GM21529 (cell line): ENCODE data around the gene IL1RAPL2.
"Not testable (repeated sequence)": the region's sequence is repeated elsewhere in the genome, so short reads cannot be mapped to it uniquely, and the experiment has no call there.

Experiments
- ATAC-seq: cut with Tn5 transposase; IDR thresholded peaks from one replicate; pipeline ENCODE4 v1.9.1; 2021; ENCODE audit not compliant: unreplicated experiment

IL1RAPL2 gene

DNA sequence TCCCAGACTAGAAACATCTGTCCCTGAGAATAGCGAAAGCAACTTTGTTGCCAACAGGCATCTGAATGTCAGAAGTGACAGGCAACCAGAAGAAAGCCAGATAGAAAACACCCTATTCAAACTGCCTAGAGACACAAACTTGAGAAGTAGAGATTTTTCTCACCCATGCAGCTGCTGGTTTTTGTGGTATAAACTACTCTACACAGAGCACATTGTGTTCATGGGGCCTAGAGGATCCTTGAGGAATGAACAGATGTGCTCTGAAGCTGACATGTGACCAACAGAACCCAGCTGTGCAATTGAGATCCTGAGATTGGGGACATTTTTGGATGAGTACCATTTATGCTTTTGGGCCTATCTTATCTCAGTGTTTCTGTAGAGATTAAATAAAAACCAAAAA is 1192.8 kb downstream of the IL1RAPL2 start:
- no peak for ATAC-seq

DNA sequence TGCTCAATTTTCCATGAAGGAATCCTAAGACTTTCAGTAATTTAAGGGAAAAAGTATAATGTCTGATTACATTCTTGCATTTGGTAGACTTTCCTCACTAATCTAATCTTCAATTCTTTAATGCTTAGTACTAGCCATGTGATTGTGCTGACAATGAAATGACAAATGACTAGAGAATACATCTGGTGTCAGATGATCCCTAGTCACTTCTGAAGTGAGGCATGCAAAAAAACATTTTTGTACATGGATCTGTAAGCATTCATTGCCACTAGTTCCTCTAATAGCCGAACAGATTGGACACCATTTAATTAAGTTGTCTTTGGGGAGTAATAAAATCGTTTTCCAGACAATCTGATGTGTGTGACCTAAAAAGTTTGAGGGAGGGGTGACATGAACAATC is 1193.6 kb downstream of the IL1RAPL2 start:
- ATAC-seq, result no peak

DNA sequence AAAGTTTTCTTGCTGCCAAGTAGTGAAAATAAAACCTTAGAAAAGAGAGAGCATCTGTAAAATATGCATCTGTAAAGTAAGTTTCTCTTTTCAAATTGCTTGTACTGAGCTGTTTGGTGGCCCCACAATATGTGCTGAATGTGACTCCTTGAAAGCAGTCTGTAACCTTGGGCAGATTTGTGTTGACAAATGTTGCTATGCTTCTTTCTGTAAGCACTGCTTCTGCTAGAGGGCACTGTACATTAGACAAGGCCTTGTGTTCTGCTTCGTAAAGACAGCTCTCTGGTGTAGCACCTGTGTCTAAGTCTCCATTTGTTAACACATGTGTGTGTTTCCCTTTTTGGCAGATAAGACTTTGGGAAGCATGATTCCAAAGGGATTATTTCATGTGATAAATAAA is 1199.7 kb downstream of the IL1RAPL2 start:
- no peak for ATAC-seq

DNA sequence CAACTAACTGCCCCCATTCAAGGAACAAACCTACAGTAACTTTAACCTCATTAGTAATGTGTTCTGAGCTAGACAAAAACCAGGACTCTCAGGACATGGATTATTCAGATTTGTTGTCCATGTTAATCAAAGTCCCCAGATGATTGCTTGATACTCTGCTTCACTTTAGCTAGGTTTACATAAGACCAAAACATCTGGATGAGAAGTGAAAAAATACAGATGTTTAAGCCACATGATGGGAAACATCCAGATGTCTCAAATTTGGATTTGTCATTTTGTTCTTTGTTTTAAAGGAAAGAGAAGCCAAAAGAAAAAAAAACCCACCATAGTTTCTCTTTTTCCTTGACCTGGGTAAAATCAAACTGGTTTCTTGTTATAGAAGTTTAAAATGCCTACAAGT is 1207.8 kb downstream of the IL1RAPL2 start:
- no peak for ATAC-seq

DNA sequence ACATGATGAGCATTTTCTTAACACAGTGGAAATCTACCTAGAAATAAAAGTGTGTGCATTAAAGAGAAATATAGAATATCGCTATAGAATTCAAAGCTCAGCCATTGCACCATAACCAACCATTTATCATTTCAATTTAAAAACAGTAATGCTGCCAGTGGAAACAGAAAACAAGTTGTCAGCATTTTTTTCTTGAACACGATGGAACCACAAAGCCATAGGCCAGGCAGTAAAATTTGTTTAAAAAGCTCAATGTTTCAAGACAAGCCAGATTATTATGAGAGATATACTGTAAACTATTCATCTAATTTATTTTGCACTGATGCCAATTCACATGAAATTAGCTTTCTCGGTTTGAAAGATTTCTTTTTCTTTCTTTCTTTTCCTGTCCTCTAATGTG is 1209.7 kb downstream of the IL1RAPL2 start:
- no peak for ATAC-seq

DNA sequence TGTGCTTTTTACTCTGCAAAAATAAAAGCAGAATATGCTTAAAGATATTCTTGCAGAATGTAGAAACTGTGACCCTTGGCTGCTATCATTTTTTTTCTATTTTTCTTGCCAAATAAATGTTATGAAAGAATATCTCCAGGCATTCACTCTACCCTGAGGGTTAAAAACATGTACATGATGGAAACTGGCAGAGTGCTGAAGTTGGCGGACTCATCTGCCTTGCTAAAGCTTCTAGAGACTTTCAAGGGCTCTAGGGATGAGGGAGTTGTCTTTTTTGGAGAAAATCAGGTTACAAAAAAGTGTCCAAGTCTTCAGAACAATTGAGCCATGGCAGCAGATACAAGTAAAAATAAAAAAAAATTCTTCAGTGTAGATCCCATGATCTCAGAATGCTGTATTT is 1215.8 kb downstream of the IL1RAPL2 start:
- ATAC-seq, result no peak

DNA sequence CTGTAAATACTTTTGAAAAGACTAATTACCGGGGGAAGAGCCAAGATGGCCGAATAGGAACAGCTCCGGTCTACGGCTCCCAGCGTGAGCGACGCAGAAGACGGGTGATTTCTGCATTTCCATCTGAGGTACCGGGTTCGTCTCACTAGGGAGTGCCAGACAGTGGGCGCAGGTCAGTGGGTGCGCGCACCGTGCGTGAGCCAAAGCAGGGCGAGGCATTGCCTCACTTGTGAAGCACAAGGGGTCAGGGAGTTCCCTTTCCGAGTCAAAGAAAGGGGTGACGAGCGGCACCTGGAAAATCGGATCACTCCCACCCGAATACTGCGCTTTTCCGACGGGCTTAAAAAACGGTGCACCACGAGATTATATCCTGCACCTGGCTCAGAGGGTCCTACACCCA is 1230.9 kb downstream of the IL1RAPL2 start:
- ATAC-seq, result not testable (repeated sequence)

DNA sequence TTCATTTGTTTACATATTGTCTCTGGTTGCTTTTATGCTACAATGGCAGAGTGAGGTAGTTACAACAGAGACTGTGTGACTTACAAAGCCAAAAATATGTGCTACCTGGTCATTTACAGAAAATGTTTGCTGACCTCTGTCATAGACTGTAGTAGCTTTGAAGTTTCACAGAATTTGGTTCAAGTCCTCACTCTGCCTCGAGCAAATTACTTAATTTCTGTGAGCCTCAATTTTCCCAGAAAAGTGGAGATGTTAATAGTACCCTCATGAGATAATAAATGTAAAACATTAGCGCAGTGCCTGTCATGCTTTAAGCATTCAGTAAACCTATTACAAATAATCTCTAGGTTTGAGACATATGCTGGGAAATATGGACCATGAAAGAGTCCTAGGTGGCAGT is 1237.9 kb downstream of the IL1RAPL2 start:
- ATAC-seq, result no peak

DNA sequence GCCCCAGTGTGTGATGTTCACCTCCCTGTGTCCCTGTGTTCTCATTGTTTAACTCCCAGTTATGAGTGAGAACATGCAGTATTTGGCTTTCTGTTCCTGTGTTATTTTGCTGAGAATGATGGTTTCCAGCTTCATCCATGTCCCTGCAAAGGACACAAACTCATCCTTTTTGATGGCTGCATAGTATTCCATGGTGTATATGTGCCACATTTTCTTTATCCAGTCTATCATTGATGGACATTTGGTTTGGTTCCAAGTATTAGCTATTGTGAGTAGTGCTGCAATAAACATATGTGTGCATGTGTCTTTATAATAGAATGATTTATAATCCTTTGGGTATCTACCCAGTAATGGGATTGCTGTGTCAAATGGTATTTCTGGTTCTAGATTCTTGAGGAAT is 1239.7 kb downstream of the IL1RAPL2 start:
- ATAC-seq, result not testable (repeated sequence)

DNA sequence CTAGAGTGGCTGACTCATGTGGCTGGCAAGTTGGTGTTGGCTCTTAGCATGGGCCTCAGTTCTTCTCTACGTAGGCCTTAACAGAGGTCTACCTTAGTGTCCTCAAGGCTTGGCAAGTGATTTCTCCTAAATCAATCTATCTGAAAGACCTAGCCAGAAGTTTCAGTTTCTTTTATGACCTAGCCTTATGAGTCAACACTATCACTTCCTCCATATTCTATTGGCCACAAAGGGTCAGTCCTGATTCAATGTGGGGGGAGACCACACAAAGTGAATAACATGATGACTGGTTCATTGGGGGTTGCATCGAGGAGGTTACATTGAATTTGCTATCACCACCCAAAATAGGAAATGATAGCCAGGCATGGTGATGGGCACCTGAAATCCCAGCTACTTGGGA is 1250.5 kb downstream of the IL1RAPL2 start:
- no peak for ATAC-seq
